NCI-H2107 treated with DMSO at 0.1 percent for 48 hours (cell line): ENCODE data around the gene OTULINL.
"Not testable (repeated sequence)": the region's sequence is repeated elsewhere in the genome, so short reads cannot be mapped to it uniquely, and the experiment has no call there.

Source experiments
- DNase-seq: peaks from one replicate; lab custom pipeline; 2025; ENCODE audit not compliant: unreplicated experiment; lab: John Stamatoyannopoulos, UW

The OTULINL gene

GRCh38 chr5:14581106-14581890, at the start of gene OTULINL:
OTULINL (plus strand) TSS chr5:14581792; CDS start chr5:14581895, 103 bp downstream.
- peak; percentile 57 for DNase-seq

- DNase-seq, result no peak
These were observed 49.4 kb upstream of the OTULINL start for GRCh38 chr5:14532180-14532579.

DNA sequence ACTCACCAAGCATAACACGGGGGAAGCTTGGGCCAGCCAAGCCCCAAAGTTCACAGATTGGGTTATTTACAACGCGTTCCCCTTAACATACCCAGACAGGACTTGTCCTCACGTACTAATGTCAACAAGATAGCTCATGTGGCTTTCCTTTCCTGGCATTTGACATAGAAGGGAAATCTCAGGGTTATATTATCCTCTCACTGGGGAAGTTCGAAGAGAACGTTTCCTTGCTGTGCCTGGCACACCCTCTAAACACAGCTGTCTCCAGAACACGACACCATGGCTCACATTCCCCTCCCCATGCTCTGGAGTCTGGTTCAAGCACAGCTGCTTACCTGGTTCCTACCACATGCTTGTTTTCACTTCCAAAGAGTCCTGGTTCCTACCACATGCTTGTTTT, 46.8 kb upstream of the OTULINL start:
- DNase-seq, result peak; percentile 83

GRCh38 chr5:14545308-14545707, 36.3 kb upstream of the OTULINL start:
- DNase-seq, result no peak

GRCh38 chr5:14545862-14546261, 35.7 kb upstream of the OTULINL start:
- DNase-seq, result no peak

GRCh38 chr5:14547666-14548065, 33.9 kb upstream of the OTULINL start:
- DNase-seq, result no peak

GRCh38 chr5:14551211-14551610, 30.4 kb upstream of the OTULINL start:
- no peak for DNase-seq

DNA sequence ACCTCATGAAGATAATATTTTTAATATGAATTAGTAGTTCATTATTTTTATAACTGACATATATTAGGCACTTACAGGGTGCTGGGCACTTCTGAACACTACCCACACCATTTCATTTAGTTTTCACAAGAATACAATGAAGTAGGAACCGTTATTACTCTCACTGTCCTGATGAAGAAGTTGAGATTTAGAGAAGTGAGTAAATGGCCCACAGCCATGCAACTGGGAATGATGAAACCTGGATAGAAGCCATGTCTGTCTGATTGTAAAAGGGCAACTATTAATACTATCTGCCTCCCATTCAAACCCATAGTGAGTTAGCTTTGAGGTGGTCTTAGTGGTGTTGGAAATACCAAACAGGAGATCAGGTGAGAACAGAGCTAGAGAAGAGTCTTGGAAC, 29.6 kb upstream of the OTULINL start:
- no peak for DNase-seq

- DNase-seq, result not testable (repeated sequence)
These were observed 27.3 kb upstream of the OTULINL start for GRCh38 chr5:14554288-14554687.

DNA sequence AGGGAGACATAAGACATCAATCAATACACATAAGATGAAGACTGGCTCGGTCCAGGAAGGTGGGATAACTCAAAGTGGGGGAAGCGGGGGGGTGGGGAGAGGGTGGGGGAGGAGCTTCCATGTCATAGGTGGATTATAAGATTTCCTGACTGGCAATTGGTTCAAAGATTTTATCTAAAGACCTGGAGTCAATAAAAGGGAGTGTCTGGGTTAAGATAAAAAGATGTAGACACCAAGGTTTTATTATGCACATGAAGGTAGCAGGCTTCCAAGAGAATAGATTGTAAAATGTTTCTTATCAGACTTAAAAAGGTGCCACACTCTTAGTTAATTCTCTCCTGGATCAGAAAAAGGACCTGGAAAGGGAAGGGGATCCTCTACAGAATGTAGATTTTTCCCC, 25.6 kb upstream of the OTULINL start:
- no peak for DNase-seq

GRCh38 chr5:14557203-14557770, 24.3 kb upstream of the OTULINL start:
- no peak for DNase-seq

DNA sequence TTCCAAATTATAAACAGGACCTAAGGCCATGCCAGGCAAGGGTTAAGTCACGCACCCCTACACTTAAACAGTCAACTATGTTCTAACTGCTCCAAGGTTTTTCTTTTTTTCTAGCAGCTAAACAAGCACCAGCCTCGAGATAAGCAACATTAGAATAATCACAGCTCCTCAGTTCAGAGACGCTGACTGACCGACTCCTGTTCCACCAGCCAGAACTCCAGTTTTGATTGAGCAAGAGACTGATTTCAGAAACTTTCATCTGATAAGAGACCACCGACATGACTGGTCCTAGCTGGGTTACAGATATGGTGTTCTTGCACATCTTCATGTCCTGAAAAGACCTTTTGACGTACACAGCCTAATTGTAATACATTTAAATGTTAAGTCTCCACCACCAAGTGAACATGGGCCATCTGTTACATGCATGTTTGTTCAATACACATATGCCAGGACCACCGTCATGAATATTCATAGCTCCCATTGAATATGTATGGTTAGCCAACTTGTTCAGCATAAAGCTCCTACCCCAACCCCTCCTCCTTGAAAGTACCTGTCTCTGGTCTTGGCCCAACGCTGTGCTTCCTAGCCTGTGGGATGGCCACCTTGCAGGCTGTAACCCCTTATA, 23.7 kb upstream of the OTULINL start:
- DNase-seq, result no peak

- DNase-seq, result peak; percentile 98
These were observed 21.4 kb upstream of the OTULINL start for GRCh38 chr5:14560091-14560595.

DNA sequence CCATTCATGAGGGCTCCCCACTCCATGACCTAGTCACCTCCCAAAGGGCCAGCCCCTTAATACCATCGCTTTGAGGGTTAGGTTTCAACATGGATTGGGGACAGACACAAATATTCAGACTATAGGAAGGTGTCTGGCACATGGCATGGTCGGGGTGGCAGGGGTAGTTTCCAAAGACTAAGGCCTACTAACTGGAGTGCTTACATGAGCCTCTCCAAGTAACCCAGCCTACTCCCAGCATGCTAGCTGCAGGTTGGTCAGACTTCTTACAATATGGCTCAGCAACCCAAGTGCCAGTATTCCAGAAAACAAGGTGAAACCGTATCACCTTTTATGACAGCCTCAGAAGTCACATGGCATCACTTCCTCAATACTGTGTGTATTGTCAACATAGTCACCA, 19.9 kb upstream of the OTULINL start:
- no peak for DNase-seq

DNA sequence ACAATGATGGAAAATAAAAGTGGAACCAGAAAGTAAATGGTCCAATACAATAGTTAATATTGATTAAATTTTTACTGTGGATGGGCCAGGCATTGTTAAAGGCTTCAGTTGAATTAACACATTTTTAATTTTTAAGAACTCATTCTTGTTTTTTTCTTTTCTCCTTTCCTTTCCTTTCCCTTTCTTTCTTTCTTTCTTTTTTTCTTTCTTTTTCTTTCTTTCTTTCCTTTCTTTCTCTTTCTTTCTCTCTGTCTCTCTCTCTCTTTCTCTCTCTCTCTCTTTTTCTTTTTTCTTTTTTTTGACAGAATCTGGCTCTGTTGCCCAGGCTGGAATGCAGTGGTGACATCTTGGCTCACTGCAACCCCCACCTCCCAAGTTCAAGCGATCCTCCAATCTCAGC, 13.3 kb upstream of the OTULINL start:
- DNase-seq, result no peak

- no peak for DNase-seq
These were observed 11.5 kb upstream of the OTULINL start for GRCh38 chr5:14569948-14570691.

DNA sequence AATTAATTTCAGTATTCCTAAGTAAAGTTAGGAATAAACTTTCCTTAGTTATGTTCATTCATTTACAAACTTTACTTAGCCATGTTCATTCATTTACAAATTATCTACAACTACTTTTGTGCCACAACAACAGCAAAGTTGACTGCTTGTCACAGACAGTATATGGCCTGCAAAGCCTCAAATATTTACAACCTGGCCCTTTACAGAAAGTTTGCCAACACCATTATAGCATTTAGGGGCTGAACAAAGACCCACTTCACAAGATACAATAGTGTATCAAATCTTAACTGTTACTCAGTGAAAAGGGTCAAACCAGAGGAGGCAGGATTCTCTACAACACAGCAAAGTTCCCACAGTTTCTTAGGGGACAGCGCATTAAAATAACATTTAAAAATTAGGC, 9.7 kb upstream of the OTULINL start:
- DNase-seq, result no peak

- DNase-seq, result no peak
These were observed 9.2 kb upstream of the OTULINL start for GRCh38 chr5:14572385-14572784.

GRCh38 chr5:14572836-14573235, 8.8 kb upstream of the OTULINL start:
- DNase-seq, result no peak

GRCh38 chr5:14574096-14574495, 7.5 kb upstream of the OTULINL start:
- no peak for DNase-seq

GRCh38 chr5:14574891-14575508, 6.6 kb upstream of the OTULINL start:
- DNase-seq, result no peak
